Left forelimb (tissue), 1 donor: ENCODE data around the gene AKR1B1.
A peak's percentile ranks its signal among the peaks of the same experiment; 100 is the strongest.
"Not testable (repeated sequence)": the region's sequence is repeated elsewhere in the genome, so short reads cannot be mapped to it uniquely, and the experiment has no call there.

Experiments used
- DNase-seq: peaks from one replicate; pipeline ENCODE4 v3.0.0-alpha.2; 2018; ENCODE audit warnings: low spot score

The AKR1B1 gene

DNA sequence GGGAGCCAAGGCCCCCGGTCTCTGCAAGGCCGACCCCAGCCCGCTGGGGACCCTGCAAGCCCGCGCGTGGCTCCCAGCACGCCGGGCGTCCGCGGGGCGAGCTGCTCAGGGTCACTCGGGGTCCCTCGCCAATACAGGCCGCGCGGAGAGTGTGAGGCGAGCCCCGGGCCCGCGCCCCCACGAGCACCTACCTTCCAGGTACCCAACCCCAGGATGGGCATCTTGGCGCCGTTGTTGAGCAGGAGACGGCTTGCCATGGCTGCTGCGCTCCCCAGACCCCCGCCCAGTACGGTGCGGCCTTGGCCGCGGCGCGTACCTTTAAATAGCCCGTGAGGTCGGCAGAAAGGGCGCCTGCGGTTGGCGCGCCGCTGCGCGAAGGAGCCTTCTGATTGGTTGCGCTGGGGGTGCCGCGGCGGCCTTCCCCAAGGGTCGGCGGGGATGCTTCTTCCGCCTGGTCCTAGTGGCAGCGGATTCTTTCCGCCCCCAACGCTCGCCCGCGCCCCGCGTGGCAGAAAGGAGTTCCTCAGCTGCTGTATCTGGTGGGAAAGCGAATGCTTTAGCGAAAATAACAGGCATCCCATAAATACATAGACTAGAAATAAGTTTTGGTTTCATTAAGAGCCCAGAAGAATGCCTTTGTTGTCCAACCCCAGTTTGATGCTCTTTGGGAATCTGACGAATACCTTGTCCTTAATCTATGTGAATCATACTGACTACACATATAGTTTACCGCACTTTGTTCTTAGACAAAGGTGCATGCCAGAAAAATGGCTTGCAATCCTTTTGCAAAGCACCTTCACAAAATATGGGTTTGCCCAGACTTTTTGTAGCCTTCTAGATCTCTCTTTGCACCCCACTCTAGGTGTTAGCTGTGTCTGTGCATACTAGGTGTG is at the start of gene AKR1B1:
Gene AKR1B1, minus strand, starts transcription at position 295 of the 893 bp plus-strand sequence. Its CDS starts 38 bp downstream, at position 257.
- DNase-seq: peak; percentile 90

DNA sequence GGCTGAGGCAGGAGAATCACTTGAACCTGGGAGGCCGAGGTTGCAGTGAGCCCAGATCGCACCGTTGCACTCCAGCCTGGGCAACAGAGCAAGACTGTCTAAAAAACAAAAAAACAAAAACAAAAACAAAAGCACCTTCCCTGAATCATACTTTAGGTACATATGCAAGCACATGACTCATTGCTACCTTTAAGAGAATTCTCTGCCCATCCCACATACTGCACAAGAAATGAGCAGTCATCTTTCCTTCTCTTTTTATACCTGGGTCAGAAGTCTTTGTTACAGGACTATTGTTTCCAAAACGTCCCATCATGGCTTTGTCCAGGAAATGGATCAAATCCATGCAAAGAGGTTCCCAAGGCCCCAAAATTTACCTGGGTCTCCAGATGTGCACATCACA is 47.0 kb upstream of the AKR1B1 start:
- no peak for DNase-seq

DNA sequence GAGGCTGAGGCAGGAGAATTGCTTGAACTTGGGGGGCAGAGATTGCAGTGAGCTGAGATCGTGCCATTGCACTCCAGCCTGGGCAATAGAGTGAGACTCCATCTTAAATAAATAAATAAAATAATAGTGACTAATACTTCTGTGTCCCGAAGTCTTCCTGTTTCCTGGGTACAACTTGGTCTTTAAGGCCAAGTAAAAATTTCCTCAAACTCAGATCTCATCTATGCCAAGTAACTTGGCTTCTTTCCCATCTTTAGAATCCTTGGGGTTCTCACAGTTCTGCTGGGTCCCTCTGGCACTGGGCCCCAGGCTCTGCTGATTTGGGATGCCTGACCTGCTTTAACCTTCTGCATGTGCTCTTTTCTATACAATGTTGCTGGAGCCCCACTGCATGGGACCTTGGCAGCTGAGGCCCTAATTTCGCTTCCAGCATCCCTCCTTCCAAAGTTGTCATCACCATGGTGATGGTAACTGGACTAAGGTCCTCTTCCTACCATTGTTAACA is 45.8 kb upstream of the AKR1B1 start:
- DNase-seq: no peak

DNA sequence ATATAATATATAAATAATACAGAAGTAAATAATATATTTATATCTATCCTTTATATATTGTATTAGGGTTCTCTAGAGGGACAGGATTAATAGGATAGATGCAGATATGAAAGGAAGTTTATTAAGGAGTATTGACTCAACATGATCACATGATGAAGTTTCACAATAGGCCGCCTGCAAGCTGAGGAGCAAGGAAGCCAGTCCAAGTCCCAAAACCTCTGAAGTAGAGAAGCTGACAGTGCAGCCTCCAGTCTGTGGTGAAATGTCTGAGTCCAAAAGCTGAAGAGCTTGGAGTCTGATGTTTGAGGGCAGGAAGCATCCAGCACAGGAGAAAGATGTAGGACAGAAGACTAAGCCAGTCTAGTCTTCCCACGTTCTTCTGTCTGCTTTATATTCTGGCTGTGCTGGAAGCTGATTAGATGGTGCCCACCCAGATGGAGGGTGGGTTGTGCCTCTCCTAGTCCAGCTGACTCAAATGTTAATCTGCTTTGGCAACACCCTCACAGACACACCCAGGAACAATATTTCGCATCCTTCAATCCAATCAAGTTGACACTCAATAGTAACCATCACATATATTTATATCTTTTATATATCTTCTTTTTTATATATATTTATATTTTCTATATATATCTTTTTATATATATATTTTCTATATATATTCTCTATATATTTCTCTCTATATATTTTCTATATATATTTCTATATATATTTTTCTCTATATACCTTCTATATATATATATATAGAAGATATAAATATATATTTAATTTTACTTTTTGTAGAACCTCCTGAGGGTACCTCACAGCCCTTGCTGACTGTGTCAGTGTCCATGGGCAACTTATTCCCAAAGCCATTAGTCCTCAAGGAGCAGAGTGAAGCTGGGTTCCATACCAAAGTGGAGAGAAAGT is 43.8 kb upstream of the AKR1B1 start:
- no peak for DNase-seq

DNA sequence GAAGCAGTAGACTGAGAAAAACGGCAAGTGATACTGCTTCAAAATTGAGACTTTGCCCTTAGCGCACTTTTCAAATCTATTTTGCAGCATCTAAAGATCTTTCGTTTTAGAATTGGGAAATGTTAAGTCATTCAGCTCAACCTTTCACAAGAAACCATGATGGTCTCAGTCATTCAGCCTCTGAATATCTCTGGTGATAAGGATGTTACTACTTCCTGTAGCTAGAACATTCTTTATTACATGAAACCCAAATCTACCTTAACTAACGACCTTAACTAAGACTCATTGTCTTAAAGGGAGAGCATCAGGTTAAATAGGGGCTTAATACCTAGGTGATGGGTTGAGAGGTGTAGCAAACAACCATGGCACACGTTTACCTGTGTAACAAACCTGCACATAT is 42.1 kb upstream of the AKR1B1 start:
- no peak for DNase-seq

DNA sequence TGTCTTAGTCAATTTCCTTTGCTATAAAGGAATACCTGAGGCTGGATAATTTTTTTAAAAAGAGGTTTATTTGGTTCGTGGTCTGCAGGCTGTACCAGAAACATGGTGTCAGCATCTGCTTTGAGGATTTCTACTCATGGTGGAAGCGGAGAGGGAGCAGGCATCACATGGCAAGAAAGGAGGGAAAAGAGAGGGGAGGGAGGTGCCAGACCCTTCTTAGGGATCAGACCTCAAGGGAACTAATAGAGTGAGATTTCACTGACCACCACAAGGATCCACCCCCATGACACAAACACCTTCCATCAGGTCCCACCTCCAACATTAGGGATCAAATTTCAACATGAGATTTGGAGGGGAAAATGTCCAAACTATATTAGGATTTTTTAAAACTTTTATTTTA is 41.5 kb upstream of the AKR1B1 start:
- no peak for DNase-seq

DNA sequence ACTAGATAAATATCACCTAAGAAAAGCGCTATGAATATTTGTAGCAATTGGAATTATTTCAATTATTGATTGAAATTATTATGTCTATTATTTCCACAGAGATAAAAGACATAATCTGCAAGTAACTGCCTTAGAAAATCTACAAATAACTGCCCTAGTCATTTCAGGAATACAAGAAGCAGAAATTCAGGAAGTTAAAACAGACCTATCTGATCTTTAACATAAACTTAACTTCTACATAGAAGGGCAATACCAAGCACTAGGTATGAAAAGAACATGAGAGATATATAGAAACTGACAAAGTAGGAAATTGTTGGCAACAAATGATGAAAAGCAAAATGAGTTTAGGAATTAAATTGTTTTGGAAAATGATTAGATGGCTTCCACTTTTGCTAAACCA is 36.6 kb upstream of the AKR1B1 start:
- no peak for DNase-seq

DNA sequence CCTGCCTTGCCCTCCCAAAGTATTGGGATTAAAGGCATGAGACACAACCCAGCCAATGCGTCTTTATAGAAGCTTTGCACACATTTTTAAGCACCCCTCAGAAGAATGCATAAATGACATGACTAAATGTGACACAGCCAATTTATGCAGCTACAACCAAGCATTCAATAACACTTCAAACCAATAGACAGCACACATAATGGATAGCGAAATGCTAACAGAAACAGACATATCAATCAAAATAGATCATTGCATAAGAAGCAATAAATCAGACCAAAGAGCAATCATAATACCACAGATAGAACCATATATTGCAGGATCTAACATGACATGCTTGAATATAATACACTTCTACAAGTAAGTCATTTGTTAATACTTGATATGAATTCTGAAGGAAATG is 34.2 kb upstream of the AKR1B1 start:
- DNase-seq: no peak

DNA sequence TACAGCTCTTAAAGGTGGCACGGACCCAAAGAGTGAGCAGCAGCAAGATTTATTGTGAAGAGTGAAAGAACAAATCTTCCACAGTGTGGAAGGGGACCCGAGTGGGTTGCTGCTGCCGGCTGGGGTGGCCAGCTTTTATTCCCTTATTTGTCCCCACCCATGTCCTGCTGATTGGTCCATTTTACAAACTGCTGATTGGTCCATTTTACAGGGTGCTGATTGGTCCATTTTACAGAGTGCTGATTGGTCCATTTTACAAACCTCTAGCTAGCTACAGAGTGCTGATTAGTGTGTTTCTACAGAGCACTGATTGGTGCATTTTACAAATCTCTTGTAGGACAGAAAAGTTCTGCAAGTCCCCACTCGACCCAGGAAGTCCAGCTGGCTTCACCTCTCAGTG is 28.8 kb upstream of the AKR1B1 start:
- not testable (repeated sequence) for DNase-seq

DNA sequence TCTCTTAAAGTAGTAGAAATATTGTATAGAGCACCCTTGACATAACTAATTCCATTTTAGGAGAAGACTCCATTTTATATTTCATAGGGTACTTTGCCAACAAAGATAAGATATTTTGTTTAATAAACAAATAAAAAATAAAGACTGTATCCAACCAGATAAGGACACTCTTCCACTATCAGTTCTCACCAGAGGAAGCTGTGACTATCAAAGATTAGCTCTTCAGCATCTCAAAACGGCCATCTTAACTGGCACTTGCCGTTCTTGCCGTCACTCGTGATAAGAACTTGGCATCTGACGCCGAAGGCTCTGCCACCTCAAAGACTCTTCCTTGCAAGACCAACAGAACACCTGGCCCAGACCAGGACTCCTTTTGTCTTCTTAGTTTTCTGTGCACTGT is 26.3 kb upstream of the AKR1B1 start:
- DNase-seq: no peak

DNA sequence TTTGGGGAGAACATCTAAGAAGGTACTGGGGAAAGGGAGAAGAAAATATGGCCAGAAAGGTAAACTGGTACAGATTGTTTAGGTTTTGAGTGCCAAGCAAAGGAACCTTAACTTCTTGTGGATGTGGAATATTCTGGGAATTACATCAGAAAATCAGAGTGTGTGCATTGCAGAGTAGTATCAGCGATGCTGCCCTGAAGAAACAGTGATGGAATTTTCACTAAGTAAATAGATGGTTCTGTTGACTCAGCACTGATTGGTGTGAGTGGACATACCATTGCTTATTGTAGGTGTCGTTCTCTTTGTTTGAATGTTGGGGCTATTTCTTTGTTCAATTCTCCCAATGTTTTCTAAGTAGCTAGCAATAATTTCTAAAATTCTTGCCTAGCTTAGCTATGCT is 24.4 kb upstream of the AKR1B1 start:
- no peak for DNase-seq

DNA sequence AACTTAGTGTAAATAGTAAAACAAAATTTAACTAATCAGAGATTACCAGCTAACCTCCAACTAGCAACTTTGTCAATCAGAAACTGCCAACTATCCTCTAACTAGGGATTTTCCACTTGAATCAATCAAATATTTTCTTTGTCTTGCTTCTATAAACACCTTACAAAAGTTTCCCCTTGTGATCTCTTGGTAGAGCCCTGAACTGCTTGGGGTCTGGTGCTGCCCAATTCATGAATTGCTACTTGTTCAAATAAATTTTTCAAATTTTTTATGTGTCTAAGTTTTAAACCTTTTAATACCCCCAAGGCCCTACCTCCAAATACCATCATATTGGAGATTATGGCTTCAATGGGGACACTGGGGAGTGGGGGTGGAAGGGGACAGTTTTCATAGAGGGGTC is 24.0 kb upstream of the AKR1B1 start:
- no peak for DNase-seq

DNA sequence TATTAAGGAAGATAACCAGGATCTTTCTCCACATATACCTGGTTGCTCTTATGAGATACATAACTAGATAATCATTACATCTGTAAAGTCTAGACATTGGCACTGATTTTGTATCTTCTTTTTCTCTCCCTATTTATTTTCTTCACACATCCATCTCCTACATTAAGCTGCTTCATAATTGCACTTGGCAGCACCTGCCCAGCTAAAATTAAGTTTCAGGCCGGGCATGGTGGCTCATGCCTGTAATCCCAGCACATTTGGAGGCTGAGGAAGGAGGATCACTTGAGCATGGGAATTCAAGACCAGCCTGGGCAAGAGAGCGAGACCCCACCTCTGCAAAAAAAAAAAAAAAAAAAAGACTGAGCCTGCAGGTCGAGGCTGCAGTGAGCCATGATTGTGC is 22.3 kb upstream of the AKR1B1 start:
- DNase-seq: no peak

DNA sequence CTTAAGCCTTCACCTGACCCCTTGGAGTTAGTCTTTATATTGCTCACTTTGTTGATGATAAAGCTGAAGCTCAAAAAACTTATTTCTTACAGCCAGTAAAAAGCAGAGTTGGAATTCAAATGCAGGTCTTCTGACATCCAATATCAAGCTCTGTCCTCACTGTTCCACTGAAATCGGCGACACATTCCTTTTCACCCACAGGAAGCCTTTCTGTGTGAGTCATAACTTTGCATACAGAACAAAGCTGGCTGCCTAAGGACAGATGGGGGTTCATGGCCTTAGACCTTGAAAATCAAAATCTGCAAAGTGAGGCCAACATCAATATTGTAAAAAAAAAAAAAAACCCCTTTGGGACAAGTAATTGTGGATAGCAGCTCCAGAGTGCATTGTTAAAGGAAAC is 21.8 kb upstream of the AKR1B1 start:
- DNase-seq: no peak

DNA sequence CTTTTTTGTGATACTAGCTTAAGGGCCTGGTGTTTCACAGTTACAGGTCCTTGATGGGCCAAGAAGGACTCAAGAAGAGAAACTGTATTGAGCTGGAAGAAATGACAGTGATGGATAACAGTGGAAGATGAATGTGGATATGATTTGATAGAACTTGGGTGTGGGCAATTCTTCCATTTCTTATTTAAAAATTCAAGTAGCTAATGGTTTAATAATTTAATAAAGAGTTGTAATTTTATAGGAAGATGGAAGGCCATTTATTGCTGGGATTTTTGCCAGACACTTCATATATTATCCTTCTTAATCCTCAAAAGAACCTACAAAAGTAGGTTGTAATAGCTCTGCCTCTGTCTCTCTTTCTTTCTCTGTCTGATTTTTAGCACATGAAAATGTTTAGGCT is 21.3 kb upstream of the AKR1B1 start:
- DNase-seq: no peak

DNA sequence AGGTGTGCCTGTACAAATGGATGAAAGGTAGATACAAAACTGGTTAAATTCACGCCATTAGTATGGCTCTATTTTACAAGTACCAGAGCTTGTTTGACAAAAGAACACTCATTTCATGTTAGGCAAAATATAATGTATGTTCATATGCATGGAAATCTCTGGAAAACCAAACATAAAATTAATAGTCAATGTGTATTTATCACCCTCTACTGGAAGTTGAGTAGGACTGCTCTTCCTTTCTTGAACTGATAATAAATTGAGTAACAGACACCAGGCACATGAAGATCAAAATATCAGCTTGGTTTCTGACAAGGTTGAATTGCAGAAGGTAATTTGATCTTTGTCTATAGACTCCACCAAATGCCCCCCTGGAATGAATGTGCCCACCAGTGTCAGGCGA is 19.8 kb upstream of the AKR1B1 start:
- DNase-seq: no peak

DNA sequence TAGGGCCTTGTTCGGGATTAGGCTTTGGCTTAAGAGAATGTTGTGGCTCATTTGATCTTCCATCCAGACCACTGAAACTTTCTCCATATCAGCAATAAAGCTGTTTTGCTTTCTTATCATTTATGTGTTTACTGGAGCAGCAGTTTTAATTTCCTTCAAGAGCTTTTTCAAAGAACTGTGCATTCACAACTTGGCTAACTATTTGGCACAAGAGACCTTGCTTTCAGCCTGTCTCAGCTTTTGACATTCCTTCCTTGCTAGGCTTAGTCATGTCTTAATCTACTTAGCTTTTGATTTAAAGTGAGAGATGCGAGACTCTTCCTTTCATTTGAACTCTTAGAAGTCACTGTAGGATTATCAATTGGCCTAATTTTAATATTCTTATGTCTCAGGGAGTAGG is 19.1 kb upstream of the AKR1B1 start:
- no peak for DNase-seq

DNA sequence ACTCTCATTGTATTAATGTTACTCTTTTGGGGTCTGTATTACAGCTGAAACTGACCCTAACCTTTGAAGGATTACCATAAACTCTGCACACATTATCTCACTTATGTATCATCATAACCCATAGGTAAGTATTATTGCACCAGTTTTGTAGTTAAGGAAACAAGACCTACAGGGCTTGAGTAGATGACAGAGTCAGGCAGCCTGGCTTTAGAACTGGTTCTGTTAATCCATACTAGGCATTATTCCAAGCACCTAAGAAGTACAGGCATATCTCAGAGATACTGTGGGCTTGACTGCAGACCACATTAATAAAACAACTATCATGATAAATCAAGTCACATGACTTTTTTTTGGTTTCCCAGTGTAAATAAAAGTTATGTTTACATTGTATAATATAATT is 17.1 kb upstream of the AKR1B1 start:
- no peak for DNase-seq

DNA sequence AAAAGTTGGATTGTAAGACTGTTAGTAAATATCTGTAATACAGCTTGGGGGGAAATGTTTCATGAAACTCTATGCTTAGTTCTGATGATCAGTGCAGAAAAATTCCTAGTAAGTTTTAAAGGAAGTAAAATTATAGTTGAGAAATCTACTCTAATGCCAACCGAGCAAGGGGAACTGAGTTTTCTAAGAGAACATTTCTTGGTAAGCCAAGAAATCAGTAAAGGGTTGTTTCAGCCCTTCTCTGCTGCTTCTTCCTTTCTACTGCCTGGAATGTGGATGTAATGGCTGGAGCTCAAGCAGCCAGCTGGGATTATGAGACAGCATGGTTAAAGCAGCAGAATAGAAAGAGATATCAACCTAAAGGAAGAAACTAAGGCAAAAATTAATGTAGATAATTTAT is 15.9 kb upstream of the AKR1B1 start:
- no peak for DNase-seq

DNA sequence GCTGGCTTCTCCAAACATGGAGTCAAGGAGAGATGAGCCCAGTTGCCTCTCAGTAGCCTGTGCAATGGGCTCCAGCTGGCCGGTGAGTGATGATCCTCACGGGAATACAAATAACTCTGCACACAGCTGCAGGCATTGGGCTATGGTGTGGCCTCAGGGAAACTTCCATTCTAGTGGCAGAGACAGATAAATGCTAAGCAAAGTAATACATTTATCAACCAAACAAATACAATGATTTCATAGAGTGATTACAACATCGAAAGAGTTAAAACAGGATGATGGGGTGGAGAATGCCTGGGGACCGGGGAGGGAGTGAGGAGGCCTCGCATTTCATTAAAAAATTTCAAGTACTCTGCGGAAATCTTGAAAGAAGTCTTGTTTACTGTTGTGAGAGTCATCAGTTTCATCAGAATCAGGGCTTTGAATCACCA is 15.0 kb upstream of the AKR1B1 start:
- no peak for DNase-seq

DNA sequence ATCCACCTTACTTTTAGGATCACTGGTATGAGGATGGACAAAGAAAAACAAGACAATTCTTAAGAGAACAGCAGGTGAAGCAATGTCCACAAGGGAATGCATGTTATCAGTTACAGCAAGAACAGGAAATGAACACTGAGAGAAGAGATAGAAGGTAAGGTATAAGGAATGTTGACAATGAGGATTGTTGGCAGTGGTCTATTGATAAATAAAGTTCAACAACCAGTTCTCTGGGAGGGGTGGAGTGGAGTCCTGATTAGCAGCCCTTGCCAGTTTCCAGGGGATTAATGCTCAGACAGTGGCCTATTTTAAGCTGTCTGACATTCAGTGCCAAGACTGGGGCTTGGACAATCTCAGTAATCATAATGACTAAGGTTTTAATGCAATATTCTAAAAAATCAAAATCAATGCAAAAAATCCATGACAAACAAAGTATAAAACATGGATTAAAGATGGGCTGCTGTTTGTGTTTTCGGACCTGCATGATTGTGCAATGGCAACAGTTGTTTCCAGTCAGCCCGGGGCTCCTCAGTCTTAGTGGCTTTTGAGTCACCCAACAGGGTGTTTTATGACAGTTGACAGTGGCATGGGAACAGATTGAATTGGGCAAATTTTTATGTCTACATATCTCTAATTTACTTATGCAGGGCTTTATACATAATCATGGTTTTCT is 13.8 kb upstream of the AKR1B1 start:
- no peak for DNase-seq

DNA sequence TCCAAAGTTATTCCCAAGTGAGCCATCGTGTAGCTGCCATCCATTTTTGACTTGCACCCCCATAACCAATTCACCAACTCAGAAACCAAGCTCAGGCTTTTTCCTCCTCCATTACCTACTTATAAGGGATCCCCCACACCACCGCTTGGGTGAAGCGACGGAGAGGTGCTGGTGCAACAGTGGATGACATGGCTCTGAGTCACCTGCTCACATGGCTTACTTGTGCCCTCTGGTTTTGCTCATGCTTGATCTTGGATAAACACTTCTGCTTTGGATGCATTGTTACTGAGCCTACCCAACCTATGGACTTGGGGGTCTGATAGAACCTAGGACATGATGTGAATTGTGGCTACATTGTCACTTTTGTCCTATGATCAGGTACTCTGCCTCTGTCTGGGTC is 12.0 kb upstream of the AKR1B1 start:
- no peak for DNase-seq
